Right kidney (tissue), 1 donor: ENCODE data around the gene BRI3.

Experiments
- DNase-seq: peaks from one replicate; pipeline ENCODE4 v3.0.0-alpha.2; 2016

Gene BRI3

GRCh38 chr7:98286093-98286539, 4.6 kb downstream of the BRI3 start:
- DNase-seq: no peak

- DNase-seq: no peak
Measured at GRCh38 chr7:98286701-98287485, 5.4 kb downstream of the BRI3 start.

- DNase-seq: no peak
Measured at GRCh38 chr7:98287486-98287959, 6.0 kb downstream of the BRI3 start.

GRCh38 chr7:98288064-98288823, 6.8 kb downstream of the BRI3 start:
- no peak for DNase-seq

GRCh38 chr7:98289333-98289875, 7.9 kb downstream of the BRI3 start:
- DNase-seq: no peak

GRCh38 chr7:98291717-98292116, 10.2 kb downstream of the BRI3 start:
- no peak for DNase-seq

DNA sequence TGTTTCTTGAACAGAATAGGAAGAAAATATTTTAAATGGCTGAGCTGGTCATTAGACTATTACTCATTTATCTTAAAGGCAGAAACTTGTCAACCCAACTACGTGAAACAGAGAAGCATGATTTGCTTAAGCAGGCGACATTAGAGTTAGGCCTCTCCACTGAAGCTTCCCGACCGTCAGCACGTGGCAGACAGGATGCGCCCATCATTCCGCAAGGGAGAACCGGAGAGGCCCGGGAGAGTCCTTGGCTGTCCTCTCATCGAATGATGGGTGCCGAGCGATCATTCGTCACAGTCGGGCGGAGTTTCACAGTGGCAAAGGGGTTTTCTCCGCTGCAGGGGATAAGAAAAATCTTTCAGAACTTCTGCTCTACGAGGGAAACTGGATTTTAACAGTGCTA, 11.8 kb downstream of the BRI3 start:
- DNase-seq: no peak

DNA sequence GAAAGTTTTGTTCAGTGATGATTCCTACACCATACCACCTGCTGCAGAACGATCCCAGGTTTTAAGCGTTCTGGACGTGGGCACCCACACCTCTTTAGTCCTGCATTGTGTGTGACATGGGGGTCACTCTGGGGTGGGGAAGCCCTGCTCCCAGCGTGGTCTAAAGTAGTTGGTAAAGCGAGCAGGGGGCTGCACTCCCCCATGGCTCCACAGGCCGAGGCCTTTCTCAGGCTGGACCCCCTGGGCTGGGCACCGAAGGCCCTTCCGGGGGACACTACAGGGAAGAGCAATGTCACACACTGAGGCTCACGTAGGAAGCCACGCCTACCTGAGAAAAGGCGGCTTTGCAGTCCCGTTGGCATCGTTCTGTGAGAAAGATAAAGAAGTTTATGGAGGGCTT, 12.3 kb downstream of the BRI3 start:
- DNase-seq: no peak

- no peak for DNase-seq
Measured at GRCh38 chr7:98294326-98294725, 12.8 kb downstream of the BRI3 start.

GRCh38 chr7:98294798-98295382, 13.4 kb downstream of the BRI3 start:
- peak; percentile 68 for DNase-seq

GRCh38 chr7:98295467-98296192, 14.1 kb downstream of the BRI3 start:
- DNase-seq: no peak

DNA sequence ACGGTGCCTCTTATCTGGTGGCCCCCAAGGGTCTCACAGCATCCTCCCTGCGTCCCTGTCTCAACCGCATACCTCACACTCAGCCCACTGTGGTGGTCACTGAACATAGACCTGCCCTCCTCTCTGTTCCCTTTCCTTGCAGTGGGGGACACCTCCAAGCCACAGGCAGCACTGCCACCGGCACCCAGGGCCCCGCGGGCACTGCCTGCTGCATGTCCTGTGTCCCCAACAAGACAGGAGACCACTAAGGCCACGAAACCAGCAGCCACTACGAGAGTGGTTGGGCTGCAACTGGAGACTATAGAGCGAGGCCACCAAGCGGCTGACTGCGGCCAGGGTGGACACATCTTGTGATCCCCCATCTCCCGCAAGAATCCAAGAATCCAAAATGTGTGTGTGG, 15.3 kb downstream of the BRI3 start:
- no peak for DNase-seq

GRCh38 chr7:98297626-98298286, 16.3 kb downstream of the BRI3 start:
- DNase-seq: no peak

DNA sequence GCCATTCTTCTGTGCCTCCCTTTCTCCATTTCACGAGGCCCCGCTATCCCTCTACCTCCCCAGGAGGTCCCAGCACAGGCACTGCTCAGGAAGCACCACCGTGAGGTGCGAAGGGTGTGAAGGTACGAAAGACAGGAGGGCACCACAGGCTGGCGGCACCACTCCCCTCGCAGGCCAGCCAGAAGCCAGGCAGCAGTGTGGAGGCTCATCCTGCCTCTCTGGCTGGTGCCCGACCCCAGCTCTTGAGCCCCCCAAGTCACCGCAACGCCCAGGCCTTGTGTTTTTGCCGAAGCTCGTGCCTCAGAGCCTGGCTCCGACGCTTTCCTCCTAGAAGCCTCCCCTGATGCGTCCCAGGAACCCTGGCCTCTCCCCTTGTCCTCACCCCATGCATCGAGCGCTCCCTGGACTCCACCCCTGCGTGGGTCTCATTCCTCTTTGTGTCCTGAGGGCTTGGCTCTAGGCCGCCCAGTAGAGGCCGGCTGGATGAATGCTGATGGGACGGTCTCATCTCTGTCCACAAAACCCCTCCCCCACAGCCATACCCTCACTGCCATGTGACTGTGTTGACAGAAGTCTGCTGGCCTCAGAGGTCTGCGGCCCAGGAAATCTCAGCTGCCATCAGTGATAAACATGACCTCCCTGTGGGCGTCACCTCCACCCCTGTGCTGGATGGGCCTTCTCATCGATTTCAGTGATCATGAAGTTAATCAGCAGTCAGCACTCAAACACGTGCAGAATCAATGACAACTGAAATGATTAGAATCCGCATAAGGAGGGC, 19.3 kb downstream of the BRI3 start:
- DNase-seq: no peak

- DNase-seq: no peak
Measured at GRCh38 chr7:98301693-98302470, 20.4 kb downstream of the BRI3 start.

DNA sequence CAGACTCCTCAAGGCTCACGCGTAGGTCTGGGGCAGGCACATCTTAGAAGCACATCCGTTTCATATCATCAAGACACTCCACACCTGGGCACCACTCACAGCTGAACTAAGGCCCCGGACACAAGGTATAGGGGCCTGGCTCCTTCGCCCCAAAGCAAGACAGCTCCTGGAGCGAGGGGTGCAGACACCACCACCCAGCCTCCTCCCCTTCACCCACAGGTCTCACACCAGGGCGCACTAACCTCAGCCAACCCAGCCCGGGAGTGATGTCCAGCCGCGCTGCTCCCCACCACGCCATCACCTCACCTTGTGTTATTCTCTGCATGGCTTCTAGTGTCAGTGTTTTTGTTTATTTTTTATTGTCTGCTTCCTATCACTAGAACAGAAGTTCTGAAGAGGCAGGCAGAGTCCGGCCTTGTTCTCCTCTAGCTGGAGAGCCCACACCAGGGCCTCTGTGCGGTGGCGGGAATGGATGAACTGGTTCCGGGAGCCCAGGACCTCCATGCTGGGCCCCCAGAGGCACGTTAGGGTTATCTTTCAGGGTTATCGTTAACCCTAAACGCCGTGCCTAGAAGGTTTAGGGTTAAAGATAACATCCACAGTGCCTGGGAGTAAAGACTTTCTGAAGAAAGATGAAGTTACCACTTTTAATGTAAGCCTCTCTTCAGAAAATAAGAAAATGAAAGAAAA, 21.8 kb downstream of the BRI3 start:
- no peak for DNase-seq

GRCh38 chr7:98303906-98304305, 22.4 kb downstream of the BRI3 start:
- DNase-seq: no peak

DNA sequence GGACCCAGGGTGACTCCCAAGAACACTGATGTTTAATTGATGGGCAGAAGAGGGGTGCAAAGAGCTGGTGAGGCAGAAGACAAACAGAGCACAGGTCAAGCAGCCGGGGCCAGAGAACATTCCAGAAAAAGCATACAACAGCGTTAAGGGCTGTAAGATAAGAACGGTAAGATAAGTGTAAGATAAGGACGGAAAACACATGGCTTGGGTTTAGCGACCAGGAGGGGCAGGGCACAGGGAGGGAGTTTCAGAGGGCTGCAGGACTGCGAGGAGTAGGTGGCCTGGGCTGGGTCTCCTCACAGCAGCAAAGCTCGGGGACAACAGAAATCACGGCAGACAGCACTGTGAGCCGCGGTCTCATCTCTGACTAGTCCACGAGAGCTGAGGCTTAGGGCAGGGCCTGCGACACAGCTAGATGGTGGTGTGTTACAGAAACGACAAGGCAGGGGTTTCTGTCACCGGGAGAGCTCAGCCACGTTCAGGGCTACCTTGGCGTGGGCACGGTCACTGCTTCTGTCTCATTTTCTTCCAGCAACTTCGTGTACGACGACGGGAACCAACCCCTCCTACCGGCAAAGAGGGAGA, 24.6 kb downstream of the BRI3 start:
- DNase-seq: no peak

DNA sequence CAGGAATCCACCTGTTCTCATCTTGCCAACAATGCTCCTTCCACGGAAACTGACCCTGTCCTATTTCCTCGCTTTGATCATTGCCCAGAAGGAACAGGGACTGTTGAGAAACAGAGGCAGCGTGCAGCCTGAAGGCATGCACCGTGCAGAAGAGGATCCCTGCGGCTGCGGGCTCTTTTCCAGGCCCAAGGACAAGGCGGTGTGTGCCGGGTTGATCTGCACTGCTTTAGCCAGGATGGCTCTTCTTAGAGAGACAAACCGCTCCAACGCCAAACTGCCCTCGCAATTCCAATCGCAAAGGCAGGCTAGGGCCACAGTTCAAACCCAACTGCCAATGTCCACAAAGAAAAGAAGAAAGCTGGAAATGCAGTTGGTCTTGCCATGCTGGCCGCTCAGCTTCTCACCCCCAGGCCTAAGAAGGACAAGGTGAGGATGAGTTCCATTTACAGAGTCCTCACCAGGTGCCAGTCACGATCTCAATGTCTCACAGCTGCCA, 26.5 kb downstream of the BRI3 start:
- no peak for DNase-seq
